HepG2 (cell line): Measurements from ENCODE around the gene ZNF444. TPM values are rescaled to one million over a fixed set of nuclear protein-coding genes. Genes with fewer than 3 reads are reported as not detected.

Experiments
- CENPX ChIP-seq: sonication (generic); formaldehyde crosslinking; IDR thresholded peaks from 2 replicates; pipeline ENCODE4 v1.9.0; 2021; ENCODE audit warnings: mild to moderate bottlenecking, missing genetic modification reagents, moderate library complexity
- ESRRA ChIP-seq: sonication (generic); formaldehyde crosslinking; IDR thresholded peaks from 2 replicates; pipeline ENCODE4 v1.5.1; 2020; ENCODE audit warnings: mild to moderate bottlenecking, low read depth, missing genetic modification reagents
- NPAS2 ChIP-seq: sonication (generic); formaldehyde crosslinking; IDR thresholded peaks from 2 replicates; pipeline ENCODE4 v1.8.0; 2022; ENCODE audit warnings: mild to moderate bottlenecking, missing genetic modification reagents, borderline replicate concordance
- PHB2 ChIP-seq: fragments of 450-650 bp; IDR thresholded peaks from 2 replicates; pipeline ENCODE4 v1.6.1; 2018; ENCODE audit not compliant: partially characterized antibody
- PLSCR1 ChIP-seq: sonication (generic); formaldehyde crosslinking; IDR thresholded peaks from 2 replicates; pipeline ENCODE4 v1.5.0; 2020; ENCODE audit warnings: missing genetic modification reagents, mild to moderate bottlenecking, borderline replicate concordance
- SALL2 ChIP-seq: sonication (generic); formaldehyde crosslinking; IDR thresholded peaks from 2 replicates; pipeline ENCODE4 v1.8.1; 2023; ENCODE audit warnings: mild to moderate bottlenecking, missing genetic modification reagents, inconsistent platforms
- WIZ ChIP-seq: sonication (generic); formaldehyde crosslinking; IDR thresholded peaks from 2 replicates; pipeline ENCODE4 v1.5.1; 2020; ENCODE audit warnings: mild to moderate bottlenecking, missing genetic modification reagents
- XRCC5 ChIP-seq: fragments of 200-400 bp; formaldehyde crosslinking; optimal IDR thresholded peaks from 2 replicates; pipeline ENCODE3; 2017; ENCODE audit warnings: mild to moderate bottlenecking, low read length
- ZNF124 ChIP-seq: sonication (generic); formaldehyde crosslinking; IDR thresholded peaks from 2 replicates; pipeline ENCODE4 v1.4.0; 2020; ENCODE audit warnings: missing genetic modification reagents
- ZNF17 ChIP-seq: sonication (generic); formaldehyde crosslinking; IDR thresholded peaks from 2 replicates; pipeline ENCODE4 v1.5.0; 2020; ENCODE audit warnings: mild to moderate bottlenecking, missing genetic modification reagents
- polyA plus RNA-seq, 8 experiments: library from polyadenylated mRNA; depleted of rRNA in 3 of 8; stranded (reverse) in 7 of 8; unstranded in 1 of 8; fragments of >200 nt; fragmentation: Illumina TruSeq in 4 of 8; extraction: Trizol in 4 of 8; gene quantifications; 2 replicates each; pipeline versions ENCODE4 v1.2.1 to v1.2.3, GENCODE V29; 2011 to 2016; ENCODE audit warnings: low read depth in 4 of 8, missing spikeins in 1 of 8, mixed read lengths in 1 of 8; ENCODE audit not compliant: insufficient read depth in 1 of 8
- total RNA-seq, 5 experiments: library from RNA; depleted of rRNA; stranded (reverse); fragments of >200 nt; fragmentation: Illumina TruSeq; extraction: Trizol; gene quantifications; 2 replicates each; pipeline ENCODE4 v1.2.3, GENCODE V29; 2016; ENCODE audit warnings: low read depth in 1 of 5
- TF ChIP-seq, protein P1 (sequence below): fragments of 450-650 bp; IDR thresholded peaks from 2 replicates; pipeline ENCODE4 v1.6.1; 2017; ENCODE audit warnings: mild to moderate bottlenecking
- TF ChIP-seq, protein P2 (sequence below): sonication (generic); formaldehyde crosslinking; IDR thresholded peaks from 2 replicates; pipeline ENCODE4 v1.4.0; 2020; ENCODE audit warnings: missing genetic modification reagents
- TF ChIP-seq, protein P3 (sequence below): IDR thresholded peaks from 2 replicates; pipeline ENCODE4 v1.6.1; 2016; ENCODE audit warnings: missing compliant biosample characterization, missing genetic modification reagents, borderline replicate concordance
- TF ChIP-seq, protein P4 (sequence below): sonication (generic); formaldehyde crosslinking; IDR thresholded peaks from 2 replicates; pipeline ENCODE4 v1.5.1; 2020; ENCODE audit warnings: mild to moderate bottlenecking, missing genetic modification reagents, moderate library complexity
- TF ChIP-seq, protein P5 (sequence below): sonication (generic); formaldehyde crosslinking; IDR thresholded peaks from 2 replicates; pipeline ENCODE4 v1.5.0; 2020; ENCODE audit warnings: missing genetic modification reagents
- TF ChIP-seq, protein P6 (sequence below): sonication (generic); formaldehyde crosslinking; IDR thresholded peaks from 2 replicates; pipeline ENCODE4 v1.8.0; 2022; ENCODE audit warnings: missing genetic modification reagents, mild to moderate bottlenecking, inconsistent platforms, borderline replicate concordance

Gene ZNF444
- total and polyA plus RNA-seq, 2 of the 13 experiments (the other 11 are each of a cell fraction or from before 2014, with no cell fraction given): 27.4 to 30.3 TPM

- TF ChIP-seq, protein P1, sequence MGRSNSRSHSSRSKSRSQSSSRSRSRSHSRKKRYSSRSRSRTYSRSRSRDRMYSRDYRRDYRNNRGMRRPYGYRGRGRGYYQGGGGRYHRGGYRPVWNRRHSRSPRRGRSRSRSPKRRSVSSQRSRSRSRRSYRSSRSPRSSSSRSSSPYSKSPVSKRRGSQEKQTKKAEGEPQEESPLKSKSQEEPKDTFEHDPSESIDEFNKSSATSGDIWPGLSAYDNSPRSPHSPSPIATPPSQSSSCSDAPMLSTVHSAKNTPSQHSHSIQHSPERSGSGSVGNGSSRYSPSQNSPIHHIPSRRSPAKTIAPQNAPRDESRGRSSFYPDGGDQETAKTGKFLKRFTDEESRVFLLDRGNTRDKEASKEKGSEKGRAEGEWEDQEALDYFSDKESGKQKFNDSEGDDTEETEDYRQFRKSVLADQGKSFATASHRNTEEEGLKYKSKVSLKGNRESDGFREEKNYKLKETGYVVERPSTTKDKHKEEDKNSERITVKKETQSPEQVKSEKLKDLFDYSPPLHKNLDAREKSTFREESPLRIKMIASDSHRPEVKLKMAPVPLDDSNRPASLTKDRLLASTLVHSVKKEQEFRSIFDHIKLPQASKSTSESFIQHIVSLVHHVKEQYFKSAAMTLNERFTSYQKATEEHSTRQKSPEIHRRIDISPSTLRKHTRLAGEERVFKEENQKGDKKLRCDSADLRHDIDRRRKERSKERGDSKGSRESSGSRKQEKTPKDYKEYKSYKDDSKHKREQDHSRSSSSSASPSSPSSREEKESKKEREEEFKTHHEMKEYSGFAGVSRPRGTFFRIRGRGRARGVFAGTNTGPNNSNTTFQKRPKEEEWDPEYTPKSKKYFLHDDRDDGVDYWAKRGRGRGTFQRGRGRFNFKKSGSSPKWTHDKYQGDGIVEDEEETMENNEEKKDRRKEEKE: no peak
- TF ChIP-seq XRCC5 (peak; percentile 53), ZNF17 (no peak), CENPX (no peak), ESRRA (CRISPR knock-in tag) (no peak), SALL2 (CRISPR knock-in tag) (peak; percentile 80; the same call in 1 of the 2 replicates), WIZ (CRISPR knock-in tag) (no peak), ZNF124 (CRISPR knock-in tag) (peak; percentile 19; the same call in 1 of the 2 replicates), NPAS2 (CRISPR knock-in tag) (no peak), PLSCR1 (CRISPR knock-in tag) (no peak), PHB2 (no peak)
- TF ChIP-seq, protein P2, sequence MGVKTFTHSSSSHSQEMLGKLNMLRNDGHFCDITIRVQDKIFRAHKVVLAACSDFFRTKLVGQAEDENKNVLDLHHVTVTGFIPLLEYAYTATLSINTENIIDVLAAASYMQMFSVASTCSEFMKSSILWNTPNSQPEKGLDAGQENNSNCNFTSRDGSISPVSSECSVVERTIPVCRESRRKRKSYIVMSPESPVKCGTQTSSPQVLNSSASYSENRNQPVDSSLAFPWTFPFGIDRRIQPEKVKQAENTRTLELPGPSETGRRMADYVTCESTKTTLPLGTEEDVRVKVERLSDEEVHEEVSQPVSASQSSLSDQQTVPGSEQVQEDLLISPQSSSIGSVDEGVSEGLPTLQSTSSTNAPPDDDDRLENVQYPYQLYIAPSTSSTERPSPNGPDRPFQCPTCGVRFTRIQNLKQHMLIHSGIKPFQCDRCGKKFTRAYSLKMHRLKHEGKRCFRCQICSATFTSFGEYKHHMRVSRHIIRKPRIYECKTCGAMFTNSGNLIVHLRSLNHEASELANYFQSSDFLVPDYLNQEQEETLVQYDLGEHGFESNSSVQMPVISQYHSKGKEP: no peak
- TF ChIP-seq, protein P3, sequence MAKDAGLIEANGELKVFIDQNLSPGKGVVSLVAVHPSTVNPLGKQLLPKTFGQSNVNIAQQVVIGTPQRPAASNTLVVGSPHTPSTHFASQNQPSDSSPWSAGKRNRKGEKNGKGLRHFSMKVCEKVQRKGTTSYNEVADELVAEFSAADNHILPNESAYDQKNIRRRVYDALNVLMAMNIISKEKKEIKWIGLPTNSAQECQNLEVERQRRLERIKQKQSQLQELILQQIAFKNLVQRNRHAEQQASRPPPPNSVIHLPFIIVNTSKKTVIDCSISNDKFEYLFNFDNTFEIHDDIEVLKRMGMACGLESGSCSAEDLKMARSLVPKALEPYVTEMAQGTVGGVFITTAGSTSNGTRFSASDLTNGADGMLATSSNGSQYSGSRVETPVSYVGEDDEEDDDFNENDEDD (CRISPR knock-in tag): peak; percentile 62; the same call in 1 of the 2 replicates
- TF ChIP-seq, protein P4, sequence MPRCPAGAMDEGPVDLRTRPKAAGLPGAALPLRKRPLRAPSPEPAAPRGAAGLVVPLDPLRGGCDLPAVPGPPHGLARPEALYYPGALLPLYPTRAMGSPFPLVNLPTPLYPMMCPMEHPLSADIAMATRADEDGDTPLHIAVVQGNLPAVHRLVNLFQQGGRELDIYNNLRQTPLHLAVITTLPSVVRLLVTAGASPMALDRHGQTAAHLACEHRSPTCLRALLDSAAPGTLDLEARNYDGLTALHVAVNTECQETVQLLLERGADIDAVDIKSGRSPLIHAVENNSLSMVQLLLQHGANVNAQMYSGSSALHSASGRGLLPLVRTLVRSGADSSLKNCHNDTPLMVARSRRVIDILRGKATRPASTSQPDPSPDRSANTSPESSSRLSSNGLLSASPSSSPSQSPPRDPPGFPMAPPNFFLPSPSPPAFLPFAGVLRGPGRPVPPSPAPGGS (CRISPR knock-in tag): no peak
- TF ChIP-seq, protein P5, sequence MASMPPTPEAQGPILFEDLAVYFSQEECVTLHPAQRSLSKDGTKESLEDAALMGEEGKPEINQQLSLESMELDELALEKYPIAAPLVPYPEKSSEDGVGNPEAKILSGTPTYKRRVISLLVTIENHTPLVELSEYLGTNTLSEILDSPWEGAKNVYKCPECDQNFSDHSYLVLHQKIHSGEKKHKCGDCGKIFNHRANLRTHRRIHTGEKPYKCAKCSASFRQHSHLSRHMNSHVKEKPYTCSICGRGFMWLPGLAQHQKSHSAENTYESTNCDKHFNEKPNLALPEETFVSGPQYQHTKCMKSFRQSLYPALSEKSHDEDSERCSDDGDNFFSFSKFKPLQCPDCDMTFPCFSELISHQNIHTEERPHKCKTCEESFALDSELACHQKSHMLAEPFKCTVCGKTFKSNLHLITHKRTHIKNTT (CRISPR knock-in tag): 0 out of 2 replicates have a peak, but pooled peaks have one; percentile 47
- TF ChIP-seq, protein P6, sequence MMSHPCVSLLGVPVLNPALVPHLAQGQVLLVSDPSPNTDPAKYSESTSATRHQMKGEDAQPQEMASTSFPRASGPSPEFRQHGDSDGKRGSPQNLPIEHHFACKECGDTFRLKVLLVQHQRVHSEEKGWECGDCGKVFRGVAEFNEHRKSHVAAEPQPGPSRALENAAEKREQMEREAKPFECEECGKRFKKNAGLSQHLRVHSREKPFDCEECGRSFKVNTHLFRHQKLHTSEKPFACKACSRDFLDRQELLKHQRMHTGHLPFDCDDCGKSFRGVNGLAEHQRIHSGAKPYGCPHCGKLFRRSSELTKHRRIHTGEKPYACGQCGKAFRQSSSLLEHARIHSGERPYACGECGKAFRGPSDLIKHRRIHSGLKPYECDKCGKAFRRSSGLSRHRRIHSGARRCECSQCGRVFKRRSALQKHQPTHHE (CRISPR knock-in tag): no peak
Observed at GRCh38 chr19:56140583-56141416, at the start of gene ZNF444 (continued).
